HL-60/S4 (cell line): ENCODE measurements around the gene JARID2.

Source experiments
- in situ Hi-C: fragments of 300-500 bp; cut with MboI; formaldehyde crosslinking; loops from 2 replicates; pipeline ENCODE4 v1.14.3; 2022; ENCODE audit warnings: low sequenced_read_pairs

Gene JARID2

DNA sequence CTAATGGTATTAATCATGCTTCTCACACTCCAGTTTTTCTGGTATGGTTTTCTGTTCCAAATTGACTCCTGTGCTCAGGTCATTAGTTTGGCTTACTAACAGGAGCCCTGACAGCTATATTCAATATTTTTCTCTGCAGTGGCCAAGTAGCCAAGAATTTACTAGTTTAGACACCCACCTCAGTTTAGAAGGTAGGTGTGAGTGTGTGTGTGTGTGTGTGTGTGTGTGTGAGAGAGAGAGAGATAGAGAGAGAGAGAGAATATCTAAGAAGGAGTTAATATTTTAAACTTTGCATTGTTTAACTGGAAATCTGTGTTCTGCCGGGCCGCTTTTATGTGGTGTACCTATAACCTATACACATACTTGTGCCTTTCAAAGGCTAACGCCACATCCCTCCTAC is 18.5 kb downstream of the JARID2 start:
- in situ Hi-C loops, result no loop called here

DNA sequence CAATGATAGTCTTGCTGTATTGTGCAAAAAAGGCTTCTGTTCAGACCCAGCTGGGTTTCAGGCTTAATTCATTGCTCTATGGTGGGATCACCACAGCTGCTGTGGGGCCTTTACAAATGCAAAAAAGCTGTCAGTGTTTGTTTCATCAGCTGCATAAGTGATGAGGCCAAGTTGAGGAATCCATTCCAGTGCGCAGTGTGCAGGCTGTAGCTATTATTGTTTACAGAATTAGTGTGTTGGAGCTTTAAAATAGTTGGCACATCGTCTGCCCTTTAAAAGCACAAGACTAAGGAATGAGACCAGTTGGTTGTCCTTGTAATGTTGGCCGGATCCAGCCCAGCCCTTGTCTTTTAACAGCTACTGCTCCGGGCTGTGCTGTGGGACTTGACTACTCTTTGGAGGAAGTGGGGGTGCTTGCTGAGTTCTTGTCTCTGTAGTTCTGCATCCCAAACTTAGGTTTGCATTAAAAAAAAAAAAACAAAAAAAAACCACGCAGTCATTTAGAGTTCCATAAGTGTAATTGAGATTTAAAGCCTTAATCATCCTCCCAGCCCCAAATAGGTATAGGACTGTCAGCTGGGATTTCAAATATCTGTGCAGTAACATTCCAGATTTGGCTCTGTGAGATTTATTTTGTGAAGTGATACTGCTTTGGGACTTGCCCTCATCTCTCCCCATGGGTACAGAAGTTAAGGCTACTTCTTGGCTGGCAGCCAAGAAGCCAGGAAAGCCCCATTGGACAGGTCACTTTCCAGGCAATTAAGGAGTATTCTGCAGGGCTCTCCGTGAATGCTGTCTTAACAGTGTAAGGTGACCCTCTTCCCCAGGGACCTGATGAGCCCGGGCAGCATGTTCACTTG is 19.3 kb downstream of the JARID2 start:
- in situ Hi-C loops, result no loop called here

DNA sequence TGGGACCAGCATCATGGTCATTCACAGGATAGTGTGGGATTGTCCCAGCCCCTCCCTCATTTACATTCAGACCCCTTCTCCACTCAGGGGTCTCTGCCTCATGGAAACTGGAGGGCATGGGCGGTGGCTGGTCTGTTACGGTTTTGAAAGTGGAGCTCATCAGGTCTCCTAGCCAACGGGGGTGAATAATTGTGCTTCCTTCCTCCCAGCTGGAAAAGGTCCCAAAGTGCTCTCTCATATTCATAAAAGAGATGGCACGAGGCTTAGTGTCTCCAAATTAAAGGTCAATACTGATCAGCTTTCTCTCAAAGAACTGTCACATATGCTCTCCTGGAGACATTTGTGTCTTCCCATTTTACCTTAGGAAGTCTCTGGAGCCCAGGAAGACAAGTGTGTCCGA is 19.9 kb downstream of the JARID2 start:
- in situ Hi-C loops, result no loop called here

DNA sequence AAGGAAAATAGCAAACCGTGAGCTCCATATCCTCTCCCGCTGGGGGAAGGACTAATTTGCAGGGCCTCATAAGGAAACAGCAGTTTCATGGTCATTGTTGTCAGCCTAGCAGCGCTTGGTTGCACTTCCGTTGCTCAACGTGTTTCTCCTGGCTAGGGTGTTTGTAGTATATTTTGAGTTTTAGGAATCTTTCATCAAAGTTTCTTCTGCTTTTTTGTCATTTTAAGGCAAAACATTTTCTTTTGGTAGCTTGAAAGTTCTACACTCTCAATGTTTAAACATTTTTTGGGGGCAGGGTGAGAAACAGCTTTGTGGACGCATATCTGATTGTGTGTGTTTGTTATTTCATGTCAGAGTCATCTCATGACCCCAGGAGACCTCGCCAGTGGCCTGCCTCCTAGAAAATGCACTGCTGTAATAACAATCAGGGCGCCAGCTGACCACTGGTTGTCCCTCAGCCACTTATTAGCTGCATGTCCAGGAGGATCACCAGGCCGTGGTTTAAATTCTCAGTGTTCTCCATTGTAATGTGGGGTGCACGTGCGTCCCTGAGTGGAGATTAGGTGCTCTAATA is 20.6 kb downstream of the JARID2 start:
- in situ Hi-C loops, result no loop called here

DNA sequence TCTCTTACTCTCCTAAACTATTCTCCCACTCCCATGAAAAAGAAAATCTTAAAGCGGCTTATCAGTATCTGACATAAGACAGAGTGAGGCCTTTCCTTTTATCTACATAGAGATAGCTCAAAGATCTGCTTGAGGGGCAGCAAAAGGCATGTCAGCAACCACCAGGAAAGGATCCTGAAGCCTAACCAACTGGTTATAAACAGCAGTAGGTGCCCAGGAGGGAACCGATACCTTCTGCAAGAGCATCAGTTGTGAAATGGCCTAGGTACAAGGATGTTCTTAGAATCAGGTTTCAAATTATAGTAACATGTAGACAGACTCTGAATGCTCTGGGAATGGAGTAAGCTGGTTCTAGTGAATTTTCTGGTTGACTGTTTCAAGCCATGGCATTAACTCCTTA is 21.4 kb downstream of the JARID2 start:
- in situ Hi-C loops, result no loop called here

DNA sequence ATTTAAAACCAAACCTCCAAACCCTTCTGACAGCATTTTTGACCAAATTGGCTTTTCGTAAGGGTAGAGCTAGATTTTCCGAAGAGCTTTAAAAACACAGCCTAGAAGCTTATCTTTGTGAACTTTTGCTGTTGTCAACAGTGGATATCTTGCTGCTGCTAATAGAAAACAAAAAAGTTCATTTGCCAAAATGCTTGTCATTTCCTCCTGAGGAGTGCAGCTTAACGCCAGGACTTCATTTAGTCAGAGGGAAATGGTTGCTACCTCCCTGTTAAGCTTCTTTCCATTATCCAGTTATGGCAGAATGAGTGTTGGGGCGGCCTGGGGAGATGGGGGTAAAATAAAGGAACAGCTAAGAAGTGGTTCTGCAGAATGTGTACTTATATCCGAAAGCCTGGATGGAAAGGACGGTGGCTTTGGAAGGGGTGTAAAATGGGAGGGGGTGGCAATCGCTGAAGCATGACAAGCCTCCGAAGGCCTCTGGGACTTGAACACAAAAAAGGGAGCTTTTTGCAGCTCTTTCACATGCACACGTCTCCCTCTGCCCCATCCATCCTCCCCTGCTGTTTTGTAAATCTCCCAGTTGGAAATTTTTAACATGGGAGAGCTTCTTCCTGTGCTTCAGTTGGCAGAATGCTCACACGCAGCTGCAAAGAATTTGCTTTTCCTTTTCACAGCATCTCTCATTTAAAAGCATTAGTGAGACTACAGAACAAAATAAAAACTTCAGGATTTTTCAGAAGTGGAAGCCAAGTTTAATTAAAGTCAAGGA is 22.5 kb downstream of the JARID2 start:
- in situ Hi-C loops, result no loop called here

DNA sequence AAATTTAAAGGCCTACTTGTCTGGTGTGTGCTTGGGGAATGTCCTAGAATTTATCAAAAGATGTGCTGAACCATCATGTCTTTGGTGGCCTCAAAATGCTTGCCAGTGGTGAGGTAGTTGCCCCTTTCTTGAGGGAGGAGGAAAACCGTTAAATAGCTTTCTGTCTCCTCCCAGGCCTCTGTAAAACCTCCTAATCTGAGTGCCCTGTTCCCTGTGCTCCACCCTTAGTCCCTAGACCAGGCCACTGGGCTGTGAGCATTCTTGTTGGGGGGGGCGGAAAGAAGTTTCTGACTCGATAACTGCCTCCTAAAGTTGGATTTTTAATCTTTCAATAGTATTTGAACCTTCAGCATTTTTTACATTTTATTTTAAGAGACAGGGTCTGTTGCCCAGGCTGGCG is 23.1 kb downstream of the JARID2 start:
- in situ Hi-C loops, result no loop called here

DNA sequence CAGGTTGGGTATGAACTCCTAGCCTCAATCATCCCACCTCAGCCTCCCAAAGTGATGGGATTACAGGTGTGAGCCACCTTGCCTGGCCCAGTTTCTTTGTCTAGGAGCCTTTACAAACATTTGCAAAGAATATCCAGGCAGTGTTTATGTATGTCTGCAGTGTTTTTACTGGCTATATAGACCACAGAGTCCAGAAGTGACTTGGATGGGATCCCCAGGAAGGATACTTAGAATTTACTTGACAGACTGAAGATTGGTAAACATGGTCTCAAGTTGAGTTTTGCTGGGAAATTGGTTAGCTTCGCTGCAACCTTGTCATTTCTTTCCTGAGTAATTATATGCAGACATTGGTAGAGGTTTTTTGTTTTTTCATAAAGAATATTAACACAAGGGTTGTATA is 23.8 kb downstream of the JARID2 start:
- in situ Hi-C loops, result no loop called here

DNA sequence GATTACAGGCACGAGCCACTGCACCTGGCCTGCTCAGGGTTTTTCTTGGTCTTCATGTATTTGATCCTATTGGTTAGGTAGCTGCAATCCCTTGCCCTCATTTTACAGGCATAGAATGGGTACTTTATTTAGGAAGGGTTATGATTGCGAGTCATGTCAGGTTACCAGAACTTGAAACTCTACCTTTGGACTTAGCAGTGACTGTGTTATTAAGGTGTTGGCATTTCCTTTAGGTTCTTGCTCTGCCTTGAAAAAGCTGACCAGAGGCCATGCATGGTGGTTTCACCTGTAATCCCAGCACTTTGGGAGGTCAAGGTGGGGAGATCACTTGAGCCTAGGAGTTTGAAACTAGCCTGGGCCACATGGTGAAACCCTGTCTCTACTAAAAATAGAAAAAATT is 24.5 kb downstream of the JARID2 start:
- in situ Hi-C loops, result no loop called here

DNA sequence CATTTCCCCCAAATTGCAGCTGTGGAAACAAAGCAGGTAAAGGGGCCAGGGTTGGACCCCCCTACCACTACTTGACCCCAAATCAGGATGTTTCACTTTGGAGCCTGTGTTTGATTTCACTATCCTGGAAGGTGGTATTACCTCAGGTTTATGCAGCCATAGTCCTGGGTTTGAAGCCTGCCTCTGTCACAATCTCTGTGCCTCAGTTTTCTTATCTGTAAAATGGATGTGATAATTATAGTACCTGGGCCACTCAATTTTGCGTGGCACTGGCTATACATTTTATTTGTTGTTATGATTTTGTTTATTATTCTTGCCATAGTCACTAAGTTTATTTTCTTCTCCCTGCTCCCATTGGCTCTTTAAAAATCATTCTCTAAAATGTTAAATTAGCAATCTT is 26.7 kb downstream of the JARID2 start:
- in situ Hi-C loops, result no loop called here

DNA sequence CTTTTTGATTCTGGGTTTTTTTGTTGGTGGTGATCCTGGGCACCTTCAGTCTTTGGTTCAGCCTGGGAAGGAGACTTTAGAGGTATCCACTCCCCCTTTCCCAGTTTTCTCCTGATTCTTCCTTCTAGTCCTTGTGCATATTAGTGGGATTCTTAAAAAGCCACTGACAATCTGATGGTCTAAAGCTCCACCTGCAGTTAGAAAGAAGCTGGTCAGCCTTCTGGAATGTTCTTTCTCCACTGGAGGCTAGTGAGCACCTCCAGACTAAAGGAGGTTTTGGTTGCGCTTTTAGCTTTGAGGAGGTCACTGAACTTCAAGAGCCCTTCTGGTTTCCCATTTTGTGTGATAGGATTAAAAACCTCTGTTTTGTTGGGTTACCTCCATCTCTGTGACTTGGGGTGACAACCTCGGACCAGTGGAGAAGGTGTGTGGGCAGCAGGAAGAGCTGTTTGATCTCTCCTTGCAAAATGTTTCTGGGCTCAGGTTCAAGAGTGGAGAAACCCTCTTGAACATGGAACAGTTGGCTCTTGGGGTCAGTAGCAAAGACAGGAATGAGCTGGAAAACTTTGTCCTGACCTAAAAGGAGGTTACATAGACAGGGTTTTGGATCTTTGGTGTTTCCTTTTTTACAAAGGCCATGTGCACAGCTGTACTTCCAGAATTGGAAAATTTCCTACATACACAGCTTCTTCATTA is 29.0 kb downstream of the JARID2 start:
- in situ Hi-C loops, result no loop called here

DNA sequence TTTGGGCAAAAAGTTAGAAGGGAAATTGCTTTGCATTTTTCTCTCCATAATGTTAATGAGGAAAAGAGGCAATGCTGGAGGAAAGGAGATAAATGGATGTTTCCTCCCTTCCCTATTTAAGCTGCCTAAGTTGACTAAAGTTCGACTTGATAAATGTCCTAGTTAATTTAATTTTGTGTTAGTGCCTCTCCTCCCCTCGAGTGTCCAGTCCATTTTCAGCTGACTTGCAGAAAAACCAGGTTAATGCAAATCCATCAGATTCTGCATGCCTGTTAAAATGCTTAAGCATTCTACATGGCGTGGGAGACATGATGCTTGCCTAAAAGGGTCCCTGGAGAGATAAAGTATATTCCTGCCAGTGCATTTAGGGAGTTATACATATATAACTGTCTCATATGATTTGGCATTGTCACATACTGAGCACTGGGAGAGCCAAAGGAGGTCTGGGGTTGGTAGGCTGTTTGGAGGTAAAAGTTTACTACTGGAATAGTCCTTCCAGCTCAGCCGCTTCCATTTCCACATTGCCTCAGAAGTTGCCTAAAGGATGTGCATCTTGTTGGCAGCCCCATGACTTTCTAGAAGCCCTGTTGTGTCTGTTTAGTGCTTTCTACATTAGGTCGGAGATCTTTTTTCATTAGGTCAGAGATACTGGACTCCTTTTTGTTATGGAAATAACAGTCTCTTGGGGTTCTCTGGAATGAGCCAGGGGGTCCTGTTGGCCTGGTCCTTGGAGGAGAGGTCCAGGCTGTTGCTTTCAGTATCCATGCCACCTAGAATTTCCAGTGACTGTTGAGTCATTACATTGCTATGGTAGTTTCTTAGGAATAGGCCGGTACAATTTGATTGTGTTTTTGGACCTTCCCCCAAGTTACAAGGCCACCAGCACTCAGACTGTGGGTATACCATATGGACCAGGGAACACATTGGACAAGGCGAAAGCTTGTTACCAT is 30.4 kb downstream of the JARID2 start:
- in situ Hi-C loops, result no loop called here

DNA sequence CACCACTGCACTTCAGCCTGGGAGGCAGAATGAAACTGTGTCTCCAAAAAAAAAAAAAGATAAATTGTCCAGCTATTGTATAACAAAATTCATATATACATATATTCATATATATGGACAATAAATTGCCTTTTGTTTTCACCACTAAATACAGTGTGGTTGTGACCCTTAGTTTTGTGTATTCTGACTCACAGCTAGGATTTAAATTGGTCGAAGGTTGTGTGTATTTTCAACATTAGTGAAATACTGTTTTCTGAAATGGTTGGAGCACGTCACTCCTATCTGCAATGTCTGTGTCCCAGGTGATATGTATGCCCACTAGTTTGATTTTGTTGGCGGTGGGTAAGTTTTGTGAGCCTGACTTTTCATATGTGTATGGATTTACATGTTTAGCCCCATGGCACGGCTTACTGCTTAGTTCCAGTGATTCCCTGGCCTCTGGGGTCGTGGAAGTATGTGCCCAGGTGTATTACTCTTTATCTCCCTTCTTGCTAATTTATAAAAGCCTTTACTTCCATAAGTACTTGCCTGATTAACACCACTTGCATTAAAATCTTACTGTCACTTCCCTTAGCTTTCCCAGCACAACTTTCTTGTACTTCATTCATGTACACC is 33.3 kb downstream of the JARID2 start:
- in situ Hi-C loops, result no loop called here

DNA sequence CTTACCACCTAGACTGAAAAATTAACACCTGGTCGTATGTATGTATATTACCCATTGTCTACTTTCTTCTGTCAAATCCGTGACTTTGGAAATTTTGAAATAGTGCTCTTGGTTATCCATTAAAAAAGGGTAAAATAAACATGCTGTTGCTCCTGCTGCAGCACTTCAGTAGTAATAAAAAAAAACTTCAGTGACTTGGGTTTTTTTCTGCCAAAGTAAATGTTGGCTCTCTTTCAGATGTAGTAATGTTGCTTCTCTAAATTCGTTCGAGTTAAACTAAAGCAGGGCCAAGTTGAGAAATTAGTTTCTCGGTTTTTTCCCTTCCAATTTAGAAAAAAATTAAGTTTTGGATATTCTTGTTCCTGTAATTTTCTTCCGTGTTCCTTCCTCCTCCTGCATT is 34.2 kb downstream of the JARID2 start:
- in situ Hi-C loops, result no loop called here

DNA sequence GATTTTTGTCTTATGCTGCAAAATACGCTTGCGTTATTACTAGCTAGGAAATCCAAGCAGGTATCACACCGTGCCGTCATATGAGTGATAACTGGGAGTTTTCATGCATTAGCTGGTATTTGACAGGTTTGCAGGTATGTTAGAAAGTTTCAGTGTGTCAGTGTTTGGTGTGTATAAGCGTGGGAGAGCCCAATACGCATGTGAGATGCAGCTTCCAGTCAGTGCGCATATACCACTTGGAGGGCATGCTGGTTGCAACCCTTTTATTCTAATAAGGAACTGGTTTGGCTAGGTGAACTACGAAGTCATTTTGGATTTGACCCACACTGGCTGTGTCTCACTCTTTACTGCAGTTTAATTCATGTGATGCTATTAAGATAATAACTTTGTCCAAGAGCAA is 35.1 kb downstream of the JARID2 start:
- in situ Hi-C loops, result no loop called here

DNA sequence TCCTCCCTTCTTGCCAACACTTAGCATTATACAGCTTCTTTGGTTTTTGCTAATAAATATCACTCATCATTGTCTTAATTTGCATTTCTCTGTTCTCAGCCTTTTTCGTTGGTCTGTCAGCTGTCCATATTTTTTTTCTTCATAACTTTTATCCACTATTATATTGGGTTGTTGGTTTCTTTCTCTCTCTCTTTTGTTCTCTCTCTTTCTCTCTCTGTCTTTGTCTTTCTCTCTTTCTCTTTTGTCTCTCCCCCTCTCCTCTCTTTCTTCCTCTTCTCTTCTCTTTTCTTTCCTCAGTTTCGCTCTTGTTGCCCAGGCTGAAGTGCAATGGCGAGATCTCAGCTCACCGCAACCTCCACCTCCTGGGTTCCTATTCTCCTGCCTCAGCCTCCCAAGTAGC is 36.5 kb downstream of the JARID2 start:
- in situ Hi-C loops, result no loop called here

DNA sequence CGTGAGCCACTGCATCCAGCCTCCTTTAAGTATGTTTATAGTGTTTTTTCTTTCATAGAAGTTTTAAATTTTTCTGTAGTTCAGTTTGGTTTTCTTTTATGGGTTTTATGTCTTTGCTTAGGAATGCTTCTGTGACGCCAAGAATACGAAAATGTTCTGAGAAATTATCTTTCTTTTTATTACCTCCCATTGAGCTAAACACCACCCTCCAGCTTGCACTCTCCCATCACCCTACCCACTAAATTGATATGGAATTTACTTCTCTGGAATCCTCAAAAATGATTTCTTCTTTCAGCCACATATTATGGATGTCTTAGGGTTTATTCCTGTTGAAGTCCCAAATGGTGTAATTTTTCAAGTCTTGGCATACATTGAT is 38.1 kb downstream of the JARID2 start:
- in situ Hi-C loops, result no loop called here

DNA sequence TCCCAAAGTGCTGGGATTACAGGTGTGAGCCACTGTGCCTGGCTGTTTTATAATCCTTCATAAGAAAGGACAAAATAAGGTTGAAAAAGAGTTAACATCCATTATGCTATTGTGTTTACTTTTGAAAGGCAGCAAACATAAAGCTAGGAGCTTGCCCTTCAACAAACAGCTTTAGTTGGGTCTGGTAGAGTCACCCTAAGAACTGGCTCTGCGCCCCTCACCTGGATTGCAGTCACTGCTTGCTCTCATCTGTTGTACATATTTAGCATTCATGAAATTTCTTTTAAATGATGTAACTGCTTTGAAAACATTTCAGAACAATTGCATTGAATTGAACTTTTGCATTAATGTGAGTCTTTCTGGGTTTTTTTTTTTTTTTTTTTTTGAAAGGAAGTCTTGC is 38.9 kb downstream of the JARID2 start:
- in situ Hi-C loops, result no loop called here

DNA sequence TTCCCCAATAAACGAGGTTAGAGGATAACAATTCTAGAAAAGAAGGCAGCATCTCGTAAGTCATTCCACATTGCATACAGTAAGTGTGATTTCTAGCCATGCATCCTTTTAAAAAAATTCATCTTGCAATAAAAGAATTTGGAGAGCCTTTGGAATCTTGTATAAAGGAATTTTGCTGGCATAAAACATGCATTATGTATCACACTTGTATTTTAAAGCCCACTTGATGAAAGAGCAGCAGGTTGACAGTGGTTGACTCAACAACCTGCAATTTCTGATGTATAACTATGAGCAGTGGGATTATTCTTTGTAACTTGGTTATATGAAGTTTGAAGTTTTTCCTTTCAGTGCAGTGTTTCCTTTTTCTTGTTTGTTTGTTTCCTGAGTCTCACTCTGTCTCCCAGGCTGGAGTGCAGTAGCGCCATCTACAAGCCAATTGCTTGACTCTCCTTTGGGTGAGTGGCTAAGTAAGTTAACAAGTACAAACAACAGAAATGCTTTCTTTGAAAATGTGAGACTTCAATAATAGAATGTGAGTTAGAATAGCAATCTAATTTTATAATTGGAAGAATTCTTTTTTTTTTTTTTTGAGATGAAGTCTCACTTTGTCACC is 39.9 kb downstream of the JARID2 start:
- in situ Hi-C loops, result no loop called here
